D341Med (cell line): ENCODE data around the gene ARID1A.
"Not testable (repeated sequence)": the region's sequence is repeated elsewhere in the genome, so short reads cannot be mapped to it uniquely, and the experiment has no call there.

ENCODE experiments used
- DNase-seq: peaks from one replicate; pipeline ENCODE4 v3.0.0; 2012; ENCODE audit warnings: low spot score

Gene ARID1A

DNA sequence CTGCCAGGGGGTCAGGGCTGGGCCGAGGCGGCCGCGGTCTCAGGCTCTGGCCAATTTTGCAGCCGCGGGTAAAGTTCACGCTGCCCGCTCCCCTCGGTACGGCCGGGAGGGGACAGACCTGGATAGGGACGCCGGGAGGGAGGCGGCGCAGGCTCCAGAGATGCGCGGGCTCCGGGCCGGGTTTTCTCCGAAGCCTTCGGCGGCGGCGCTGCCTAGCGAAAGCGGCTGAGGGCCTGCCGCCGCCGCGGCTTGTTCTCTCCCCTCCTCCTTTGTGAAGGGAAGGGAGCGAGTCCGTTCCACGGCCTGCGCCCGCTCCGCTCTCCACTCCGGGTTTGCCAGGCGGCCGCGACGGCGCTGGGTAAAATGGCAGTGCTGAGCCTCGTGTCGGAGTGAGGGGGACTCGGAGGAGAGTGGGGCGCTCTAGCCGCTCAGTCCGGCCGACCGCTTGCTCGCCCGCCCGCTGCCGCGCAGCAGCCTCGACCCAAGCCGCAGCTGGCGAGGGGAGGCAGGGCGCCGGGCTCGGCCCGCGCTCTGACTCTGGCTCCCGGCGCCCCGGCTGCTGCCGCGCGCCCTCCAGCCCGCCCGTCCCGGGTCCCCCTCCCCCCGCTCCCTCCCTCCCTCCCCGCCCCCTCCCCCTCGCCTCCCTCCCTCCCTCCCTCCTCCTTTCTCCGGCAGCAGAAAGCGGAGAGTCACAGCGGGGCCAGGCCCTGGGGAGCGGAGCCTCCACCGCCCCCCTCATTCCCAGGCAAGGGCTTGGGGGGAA is at the start of gene ARID1A:
ARID1A (plus strand) TSS at position 660 of the 763 bp plus-strand sequence. CDS start 389 bp downstream, outside the sequence.
- peak; percentile 84 for DNase-seq

DNA sequence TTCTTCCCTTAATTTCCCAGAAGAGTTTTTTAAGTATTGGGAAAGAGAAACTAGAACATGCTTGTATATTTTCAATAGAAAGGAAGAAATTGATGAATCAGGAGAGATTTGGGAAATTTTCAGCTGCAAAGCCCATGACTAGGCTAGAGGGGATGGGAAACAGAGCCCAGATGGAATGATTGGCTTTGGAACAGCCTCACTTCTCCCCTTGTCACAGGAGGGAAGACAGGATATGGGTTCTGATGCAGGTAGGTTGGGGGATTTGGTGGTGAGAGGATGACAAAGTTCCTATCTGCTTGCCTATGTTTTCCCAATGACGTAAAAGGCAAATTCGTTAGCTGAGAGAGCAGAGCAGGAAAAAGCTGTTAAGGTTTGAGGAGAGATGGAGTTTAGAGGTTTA is 31.0 kb upstream of the ARID1A start:
- DNase-seq = no peak

DNA sequence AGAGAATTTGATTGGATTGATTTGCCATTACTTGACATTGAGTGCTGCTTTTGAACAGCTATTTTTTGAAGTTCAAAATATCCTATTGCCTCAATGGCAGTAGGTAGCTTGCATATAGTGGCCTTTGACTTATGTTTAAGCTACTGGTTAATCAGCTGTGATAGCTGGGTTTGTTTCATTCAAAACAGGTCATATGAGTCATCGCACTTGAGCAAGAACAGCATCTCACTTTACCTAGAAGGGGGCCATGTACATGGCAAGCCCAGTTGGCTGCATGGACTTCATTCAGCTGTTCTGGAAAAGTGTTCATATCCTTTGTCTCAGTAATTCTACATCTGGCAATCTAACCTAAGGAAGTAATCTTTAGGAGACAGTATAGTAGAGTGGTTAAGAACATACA is 29.0 kb upstream of the ARID1A start:
- DNase-seq = no peak

DNA sequence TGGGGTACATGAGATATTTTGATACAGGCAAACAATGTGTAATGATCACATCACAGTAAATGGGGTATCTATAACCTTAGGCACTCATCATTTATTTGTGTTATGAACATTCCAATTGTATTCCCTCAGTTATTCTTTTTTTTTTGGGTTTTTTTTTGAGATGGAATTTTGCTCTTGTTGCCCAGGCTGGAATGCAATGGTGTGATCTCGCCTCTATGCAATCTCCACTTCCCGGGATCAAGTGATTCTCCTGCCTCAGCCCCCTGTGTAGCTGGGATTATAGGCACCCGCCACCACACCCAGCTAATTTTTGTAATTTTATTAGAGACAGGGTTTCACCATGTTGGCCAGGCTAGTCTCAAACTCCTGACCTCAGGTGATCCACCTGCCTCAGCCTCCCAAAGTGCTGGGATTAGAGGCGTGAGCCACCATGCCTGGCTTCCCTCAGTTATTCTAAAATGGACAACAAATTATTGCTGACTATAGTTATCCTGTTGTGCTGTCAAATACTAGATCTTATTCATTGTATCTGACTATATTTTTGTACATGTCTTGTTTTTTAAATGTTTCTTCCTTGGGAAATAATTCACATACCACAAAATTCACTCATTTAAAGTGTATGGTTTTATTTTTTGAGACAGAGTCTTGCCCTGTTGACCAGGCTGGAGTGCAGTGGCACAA is 27.6 kb upstream of the ARID1A start:
- DNase-seq = not testable (repeated sequence)

DNA sequence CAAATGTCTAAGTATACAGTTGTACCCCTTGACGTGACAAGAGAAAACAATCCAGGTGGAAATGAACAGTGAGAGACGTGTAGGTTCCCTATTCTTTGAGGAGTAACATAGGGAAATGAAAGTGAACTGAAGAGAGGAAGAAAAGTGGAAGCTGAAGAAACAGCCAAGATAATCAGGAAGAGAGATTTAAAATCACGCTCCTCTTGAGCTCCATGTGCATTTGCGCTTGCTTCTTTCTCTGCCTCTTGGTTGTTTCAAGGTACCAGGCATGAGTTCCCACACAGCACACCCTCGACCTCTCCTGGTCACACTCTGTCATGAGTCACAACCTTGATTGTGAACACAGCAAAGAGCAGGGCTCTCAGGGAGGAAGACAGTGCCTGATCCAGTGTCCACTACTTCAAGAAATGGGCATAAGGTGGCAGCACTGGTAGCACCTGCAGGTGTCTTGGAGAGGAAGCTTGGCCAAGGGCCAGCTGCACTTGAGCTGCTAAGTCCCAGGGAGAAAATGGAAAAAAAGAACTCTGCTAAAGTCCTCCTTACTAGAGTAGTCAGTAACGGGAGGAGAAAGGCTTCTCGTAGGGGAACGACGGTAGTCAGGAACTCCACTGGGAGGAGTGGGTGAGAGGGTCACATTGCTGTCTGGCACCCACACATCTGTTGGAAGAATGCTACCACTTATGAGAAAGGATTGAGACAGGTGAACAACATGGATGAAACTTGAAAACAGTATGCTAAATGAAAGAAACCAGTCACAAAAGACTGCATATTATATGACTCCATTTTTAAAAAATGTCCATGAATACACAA is 18.3 kb upstream of the ARID1A start:
- peak; percentile 72 for DNase-seq

DNA sequence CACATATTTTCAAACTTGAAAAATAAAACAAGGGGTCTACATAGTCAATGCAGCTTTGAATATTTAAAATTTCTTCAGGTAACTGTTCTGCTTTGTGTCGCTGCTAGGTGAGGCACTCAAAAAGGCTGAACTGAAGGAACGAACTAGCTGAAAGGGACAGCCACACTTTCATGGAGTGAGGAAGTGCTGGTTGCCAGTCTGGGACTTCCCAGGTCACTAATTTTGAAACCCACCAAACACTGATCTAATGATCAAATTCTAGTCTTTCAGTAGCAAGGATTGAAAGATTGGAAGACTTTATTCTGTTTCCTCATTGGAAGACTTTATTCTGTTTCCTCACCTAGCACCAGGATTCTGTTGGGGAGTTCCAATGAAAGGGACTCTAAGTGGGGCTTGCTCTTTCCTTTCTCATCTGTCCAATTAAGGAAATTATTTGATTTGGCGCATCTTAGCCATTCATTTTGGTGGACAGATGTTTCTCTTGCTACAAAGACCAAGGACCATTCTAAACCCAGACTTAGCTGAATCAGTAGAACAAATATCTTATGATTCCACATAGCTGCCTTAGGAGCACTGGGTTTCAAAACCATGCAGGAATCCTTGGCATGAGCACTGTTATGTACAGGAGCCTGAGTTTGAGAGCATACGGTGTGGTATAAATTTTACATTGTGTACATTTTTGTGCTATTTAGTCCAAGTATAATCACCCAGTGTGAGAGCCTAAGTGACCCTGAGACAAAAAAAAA is 10.9 kb upstream of the ARID1A start:
- no peak for DNase-seq

DNA sequence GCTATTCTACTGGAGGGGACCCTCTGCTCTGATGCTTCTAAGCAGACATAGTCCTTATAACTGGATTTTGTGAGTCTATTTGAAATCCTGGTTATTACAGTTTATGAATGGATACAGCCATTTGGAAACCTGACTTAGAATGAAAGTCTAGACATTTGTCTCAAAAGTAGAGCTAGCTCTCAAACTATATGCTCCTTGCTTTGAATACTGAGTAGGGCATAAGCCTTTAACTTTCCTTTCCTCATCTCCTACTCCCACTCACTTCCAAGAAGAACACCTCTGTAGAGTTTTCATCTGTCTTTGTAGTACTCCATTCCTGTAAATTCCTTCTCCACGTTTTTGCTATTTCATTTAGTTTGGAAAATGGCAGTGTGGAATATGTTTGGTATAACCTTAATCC is 9.0 kb upstream of the ARID1A start:
- DNase-seq = no peak

DNA sequence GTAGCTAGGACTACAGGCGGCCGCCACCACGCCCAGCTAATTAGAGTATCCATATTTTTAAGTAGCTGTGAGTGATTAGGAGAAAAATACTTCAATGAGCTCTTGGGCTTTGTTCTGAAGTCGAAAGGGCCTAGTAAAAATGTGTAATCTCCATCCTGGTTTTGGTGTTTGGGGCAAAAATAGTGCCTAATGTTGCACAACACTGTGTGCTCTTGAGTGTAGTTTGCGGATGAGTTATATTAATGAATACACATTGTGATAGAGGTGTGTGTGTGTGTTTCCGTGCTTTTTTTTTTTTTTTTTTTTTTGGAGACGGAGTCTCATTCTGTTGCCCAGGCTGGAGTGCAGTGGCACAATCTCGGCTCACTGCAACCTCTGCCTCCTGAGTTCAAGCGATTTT is 6.3 kb upstream of the ARID1A start:
- no peak for DNase-seq

DNA sequence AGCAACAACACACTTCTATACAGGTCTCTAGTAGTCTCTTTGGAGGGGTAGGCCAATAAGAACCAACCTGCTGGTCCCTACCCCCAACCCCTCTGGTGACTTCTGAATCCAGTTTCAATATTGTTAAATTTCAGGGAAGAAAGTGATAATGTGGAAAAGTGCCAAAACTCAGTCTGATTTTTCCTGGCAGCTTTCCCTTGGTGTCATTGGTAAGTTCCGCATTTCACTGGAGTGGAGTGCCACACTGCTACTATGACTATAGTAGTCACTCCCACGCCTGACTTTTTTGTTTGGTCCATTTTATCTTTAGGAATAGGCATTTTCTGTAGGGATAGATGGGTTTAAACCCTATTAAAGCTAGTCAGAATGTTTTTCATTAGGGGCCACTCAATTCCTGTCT is 5.7 kb upstream of the ARID1A start:
- no peak for DNase-seq

DNA sequence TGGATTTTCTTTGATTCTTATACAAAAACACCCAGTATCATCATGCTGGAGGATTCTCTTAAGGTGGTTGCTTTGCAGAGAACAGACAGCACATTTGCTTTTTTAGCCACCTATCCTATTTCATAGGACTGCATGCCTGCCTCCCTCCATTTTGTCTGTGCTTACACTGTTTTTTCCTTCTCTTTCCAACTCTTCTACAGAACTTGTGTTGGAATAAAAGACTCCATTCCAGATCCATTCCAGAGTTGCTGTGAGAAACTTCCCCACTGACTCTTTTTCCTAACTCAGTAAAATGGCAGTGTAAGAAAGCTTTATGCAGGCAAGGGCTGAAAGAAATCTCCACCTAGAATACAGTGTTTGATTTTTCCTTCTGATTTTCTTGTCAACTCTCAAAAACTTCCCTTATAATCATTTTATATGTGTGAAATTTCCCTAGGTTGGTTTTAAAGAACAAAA is 5.2 kb upstream of the ARID1A start:
- DNase-seq = no peak

DNA sequence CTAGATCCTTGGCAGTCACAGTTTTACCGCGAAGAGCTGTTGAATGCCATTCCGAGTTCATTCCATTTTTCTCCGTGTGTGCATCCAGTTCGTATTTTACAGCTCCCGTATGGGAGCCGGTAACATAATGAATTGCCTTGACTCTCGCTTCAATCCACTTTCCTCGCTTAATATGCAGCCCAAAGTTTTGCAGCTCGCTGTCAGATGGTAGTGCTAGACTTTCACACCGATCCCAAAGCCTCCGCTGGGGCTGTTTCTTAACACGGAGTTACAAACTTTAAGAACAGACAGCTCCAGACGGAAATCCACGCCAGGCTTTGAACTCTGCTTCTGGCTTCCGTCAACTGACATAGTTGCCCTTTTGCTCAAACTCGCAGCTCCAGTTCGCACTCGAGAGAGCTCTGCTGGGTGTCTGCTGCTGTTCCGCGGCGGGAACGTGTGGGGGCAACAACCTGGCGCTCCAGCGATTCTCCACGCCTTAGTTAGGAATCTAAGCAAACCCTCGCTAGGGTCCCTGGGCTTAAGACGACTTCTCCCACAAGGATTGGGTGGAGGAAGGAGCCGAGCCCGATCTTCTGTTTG is 3.5 kb upstream of the ARID1A start:
- peak; percentile 62 for DNase-seq

DNA sequence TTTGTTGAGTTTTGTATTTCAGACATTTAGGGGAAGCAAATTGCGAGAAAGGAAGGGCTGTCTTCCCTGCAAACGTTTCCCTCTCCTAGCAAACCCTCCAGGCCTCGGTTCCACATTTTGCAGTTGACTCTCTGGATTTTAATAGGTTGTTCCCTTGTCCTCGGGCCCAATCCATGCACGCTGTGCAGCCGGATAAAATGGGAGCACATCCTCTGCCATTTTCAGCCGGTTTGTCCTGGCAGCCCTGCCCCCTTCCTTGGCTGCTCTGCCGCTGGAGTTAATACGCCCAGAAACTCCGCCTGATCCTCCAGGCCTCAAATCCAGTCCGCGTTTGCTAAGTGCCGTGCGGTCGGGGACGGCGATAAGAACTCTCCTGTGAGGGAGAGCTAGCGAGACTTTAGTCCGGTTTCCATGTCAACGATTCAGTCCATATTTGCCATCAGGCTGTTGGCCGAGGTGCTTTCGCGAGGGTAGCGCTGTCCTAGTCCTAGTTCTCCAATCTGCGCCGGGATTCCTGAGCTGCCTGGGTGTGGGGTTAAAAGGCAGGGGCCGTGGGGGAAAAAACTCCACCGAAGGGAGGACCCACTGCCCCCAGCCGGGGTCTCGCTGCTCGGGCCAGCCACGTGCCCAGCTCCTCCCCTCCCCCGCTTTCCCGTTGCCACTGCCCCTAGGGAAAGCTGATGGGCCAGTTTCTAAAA is 2.9 kb upstream of the ARID1A start:
- DNase-seq = peak; percentile 83

DNA sequence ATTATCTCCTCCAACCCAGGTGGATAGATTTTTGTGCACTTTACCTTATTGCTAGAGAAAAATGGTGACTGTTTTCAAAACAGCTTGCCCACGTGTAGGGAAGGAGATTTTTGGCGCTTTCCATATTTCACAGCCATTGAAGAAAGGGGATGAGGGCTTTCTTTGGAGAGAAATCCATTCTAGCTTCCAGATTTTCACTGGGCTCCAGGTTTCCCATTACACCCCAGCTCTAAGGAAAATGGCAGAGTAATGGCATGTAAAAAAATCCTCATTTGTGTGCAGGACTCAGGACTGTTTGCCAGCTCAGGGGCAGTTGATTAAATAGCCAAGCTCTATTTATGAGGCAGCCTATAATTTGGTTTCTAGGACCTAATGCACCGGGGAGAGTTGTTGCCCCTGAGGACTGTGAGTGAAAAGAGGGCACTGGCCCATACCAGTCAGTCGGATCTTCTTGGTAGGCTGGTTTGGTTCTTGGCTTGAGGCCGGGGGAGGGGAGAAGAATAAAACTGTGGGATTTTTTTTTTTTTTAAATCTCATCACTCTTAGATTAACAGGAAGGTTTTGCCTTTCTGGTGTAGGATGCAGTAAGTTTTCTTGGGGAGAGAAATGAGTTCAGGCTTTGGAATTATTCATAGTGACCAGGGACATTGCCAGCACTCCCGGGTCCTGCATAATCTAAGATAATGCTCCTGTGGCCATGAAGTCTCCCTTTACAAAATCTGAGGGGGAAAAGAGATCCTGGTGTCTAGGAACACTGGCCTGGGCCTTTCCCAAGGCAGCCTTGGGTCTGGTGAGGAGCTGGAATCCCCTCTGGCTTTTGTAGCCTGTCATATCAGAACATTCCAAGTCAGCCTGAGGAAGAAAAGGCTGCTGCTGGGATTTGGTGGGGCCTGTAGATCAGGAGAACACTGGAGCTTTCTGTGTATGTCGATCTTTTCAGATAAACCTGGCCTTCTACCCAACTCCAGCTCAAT is 1.9 kb upstream of the ARID1A start:
- no peak for DNase-seq

DNA sequence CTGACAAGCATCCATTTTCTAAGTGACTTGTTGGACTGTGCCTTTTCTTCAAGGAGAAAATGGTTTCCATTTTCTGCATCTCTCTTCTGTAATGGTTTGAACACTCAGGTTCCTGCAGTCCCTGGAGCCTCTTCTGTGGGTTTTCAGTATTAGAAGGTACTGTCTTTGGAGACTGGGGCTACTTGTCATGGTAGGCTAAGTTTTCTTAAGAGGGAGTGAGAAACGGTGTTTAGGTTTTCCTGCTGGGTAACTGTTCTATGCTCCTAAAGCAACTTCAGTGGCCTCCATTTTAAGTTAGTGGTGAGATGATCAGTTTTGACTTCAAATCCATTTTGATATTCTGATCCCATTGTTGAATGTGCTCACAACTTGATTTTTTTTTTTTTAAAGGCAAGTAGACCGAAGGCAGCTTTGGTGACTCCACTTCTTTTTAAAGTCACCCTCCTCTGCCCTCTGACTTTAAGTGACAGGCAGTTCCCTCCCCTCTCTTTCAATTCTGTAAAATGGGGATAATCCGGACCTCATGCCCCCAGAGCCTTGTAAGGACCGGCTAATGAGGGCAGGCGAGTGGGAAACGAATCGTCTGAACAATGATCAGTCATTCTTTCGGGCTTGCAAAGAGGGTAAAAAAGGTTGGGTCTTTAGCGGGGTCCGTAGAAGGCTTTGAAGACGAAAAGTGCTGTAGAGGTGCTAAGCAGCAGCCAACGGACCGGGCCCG is 1.0 kb upstream of the ARID1A start:
- DNase-seq = no peak

DNA sequence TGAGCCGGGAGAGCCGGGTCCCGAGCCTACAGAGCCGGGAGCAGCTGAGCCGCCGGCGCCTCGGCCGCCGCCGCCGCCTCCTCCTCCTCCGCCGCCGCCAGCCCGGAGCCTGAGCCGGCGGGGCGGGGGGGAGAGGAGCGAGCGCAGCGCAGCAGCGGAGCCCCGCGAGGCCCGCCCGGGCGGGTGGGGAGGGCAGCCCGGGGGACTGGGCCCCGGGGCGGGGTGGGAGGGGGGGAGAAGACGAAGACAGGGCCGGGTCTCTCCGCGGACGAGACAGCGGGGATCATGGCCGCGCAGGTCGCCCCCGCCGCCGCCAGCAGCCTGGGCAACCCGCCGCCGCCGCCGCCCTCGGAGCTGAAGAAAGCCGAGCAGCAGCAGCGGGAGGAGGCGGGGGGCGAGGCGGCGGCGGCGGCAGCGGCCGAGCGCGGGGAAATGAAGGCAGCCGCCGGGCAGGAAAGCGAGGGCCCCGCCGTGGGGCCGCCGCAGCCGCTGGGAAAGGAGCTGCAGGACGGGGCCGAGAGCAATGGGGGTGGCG is 371 bp downstream of the ARID1A start:
- DNase-seq = peak; percentile 69

DNA sequence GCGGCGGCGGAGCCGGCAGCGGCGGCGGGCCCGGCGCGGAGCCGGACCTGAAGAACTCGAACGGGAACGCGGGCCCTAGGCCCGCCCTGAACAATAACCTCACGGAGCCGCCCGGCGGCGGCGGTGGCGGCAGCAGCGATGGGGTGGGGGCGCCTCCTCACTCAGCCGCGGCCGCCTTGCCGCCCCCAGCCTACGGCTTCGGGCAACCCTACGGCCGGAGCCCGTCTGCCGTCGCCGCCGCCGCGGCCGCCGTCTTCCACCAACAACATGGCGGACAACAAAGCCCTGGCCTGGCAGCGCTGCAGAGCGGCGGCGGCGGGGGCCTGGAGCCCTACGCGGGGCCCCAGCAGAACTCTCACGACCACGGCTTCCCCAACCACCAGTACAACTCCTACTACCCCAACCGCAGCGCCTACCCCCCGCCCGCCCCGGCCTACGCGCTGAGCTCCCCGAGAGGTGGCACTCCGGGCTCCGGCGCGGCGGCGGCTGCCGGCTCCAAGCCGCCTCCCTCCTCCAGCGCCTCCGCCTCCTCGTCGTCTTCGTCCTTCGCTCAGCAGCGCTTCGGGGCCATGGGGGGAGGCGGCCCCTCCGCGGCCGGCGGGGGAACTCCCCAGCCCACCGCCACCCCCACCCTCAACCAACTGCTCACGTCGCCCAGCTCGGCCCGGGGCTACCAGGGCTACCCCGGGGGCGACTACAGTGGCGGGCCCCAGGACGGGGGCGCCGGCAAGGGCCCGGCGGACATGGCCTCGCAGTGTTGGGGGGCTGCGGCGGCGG is 1.0 kb downstream of the ARID1A start:
- peak; percentile 47 for DNase-seq

DNA sequence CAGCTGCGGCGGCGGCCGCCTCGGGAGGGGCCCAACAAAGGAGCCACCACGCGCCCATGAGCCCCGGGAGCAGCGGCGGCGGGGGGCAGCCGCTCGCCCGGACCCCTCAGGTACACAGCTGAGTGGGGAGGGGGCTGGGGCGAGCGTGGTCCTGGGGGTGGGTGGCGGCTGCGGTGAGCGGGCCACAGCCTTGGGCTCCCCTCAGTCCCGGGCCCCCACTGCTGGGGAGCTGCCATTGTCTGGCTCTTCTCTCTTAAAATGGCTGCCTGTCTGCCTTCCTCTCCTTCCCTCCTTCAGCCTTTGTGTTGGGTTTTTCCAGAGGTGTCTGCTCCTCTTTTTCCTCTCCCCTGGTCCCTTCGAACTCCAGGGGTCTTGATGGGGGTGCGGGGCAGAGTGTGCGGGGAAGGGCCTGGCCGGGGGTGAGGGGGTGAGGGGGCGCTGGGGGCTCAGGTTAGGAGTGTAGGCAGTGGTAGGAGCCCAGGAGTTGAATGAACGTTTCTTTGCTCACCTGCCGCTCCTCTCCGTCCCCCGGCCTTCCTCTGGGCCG is 1.7 kb downstream of the ARID1A start:
- peak; percentile 32 for DNase-seq
